HEK293T (cell line): Measurements from ENCODE around the gene GRAMD4.

Experiments used
- CTCF ChIA-PET: fragments of 350-600 bp; formaldehyde crosslinking; extraction: SDS; loops from one replicate; lab custom pipeline; 2021; ENCODE audit warnings: antibody characterized with exemption, inconsistent platforms; lab: Yijun Ruan, JAX
- POLR2A ChIA-PET: fragments of 350-600 bp; formaldehyde crosslinking; extraction: SDS; loops from one replicate; lab custom pipeline; 2020; ENCODE audit warnings: antibody characterized with exemption, inconsistent platforms; lab: Yijun Ruan, JAX
- DNase-seq: peaks from one replicate; pipeline ENCODE4 v3.0.0; 2012; ENCODE audit warnings: mixed read lengths; ENCODE audit errors: extremely low spot score
- ARNT ChIP-seq: fragments of 450-650 bp; IDR thresholded peaks from 2 replicates; pipeline ENCODE4 v1.6.1; 2017; ENCODE audit warnings: mild to moderate bottlenecking
- BHLHE40 ChIP-seq: fragments of 450-650 bp; IDR thresholded peaks from 2 replicates; pipeline ENCODE4 v1.6.1; 2016; ENCODE audit warnings: mild to moderate bottlenecking, moderate library complexity, borderline replicate concordance
- CTBP1 ChIP-seq: fragments of 450-650 bp; IDR thresholded peaks from 2 replicates; pipeline ENCODE4 v1.6.1; 2016; ENCODE audit warnings: borderline replicate concordance
- ELF4 ChIP-seq: fragments of 450-650 bp; IDR thresholded peaks from 2 replicates; pipeline ENCODE4 v1.6.1; 2017; ENCODE audit warnings: antibody characterized with exemption
- FOXA1 ChIP-seq: fragments of 450-650 bp; IDR thresholded peaks from 2 replicates; pipeline ENCODE4 v1.6.1; 2016; ENCODE audit warnings: mild to moderate bottlenecking
- FOXK2 ChIP-seq: fragments of 450-650 bp; IDR thresholded peaks from 2 replicates; pipeline ENCODE4 v1.6.1; 2016; ENCODE audit warnings: mild to moderate bottlenecking
- FOXM1 ChIP-seq: fragments of 450-650 bp; IDR thresholded peaks from 2 replicates; pipeline ENCODE4 v1.6.1; 2017; ENCODE audit warnings: mild to moderate bottlenecking, borderline replicate concordance
- HDGF ChIP-seq: fragments of 450-650 bp; IDR thresholded peaks from 2 replicates; pipeline ENCODE4 v1.6.1; 2017; ENCODE audit warnings: antibody characterized with exemption, borderline replicate concordance
- L3MBTL2 ChIP-seq: fragments of 450-650 bp; conservative IDR thresholded peaks from 2 replicates; pipeline ENCODE4 v1.6.1; 2016; ENCODE audit warnings: mild to moderate bottlenecking
- LEF1 ChIP-seq: fragments of 450-650 bp; IDR thresholded peaks from 2 replicates; pipeline ENCODE4 v1.6.1; 2017; ENCODE audit warnings: mild to moderate bottlenecking, borderline replicate concordance
- NFRKB ChIP-seq: fragments of 450-650 bp; IDR thresholded peaks from 2 replicates; pipeline ENCODE4 v1.6.1; 2016; ENCODE audit warnings: mild to moderate bottlenecking, moderate library complexity
- PKNOX1 ChIP-seq: fragments of 450-650 bp; IDR thresholded peaks from 2 replicates; pipeline ENCODE4 v1.6.1; 2016
- SP1 ChIP-seq: fragments of 450-650 bp; IDR thresholded peaks from 2 replicates; pipeline ENCODE4 v1.6.1; 2017
- SUZ12 ChIP-seq: fragments of 450-650 bp; IDR thresholded peaks from 2 replicates; pipeline ENCODE4 v1.6.1; 2016; ENCODE audit warnings: mild to moderate bottlenecking
- TARDBP ChIP-seq: fragments of 450-650 bp; IDR thresholded peaks from 2 replicates; pipeline ENCODE4 v1.6.1; 2016
- ZNF384 ChIP-seq: fragments of 450-650 bp; IDR thresholded peaks from 2 replicates; pipeline ENCODE4 v1.6.1; 2016

The GRAMD4 gene

GRCh38 chr22:46696229-46696518, 76.0 kb downstream of the GRAMD4 start:
- POLR2A ChIA-PET: no interaction called here
- DNase-seq: no peak
- no peak for TF ChIP-seq CTBP1
- TF ChIP-seq ARNT: no peak
- TF ChIP-seq FOXA1: no peak
- TF ChIP-seq ELF4: no peak
- TF ChIP-seq L3MBTL2: no peak
- TF ChIP-seq SP1: no peak
- TF ChIP-seq PKNOX1: no peak
- TF ChIP-seq NFRKB: no peak
- TF ChIP-seq TARDBP: no peak
- TF ChIP-seq FOXK2: no peak
- TF ChIP-seq HDGF: no peak
- TF ChIP-seq FOXM1: no peak
- TF ChIP-seq SUZ12: no peak
- TF ChIP-seq ZNF384: no peak
- no peak for TF ChIP-seq LEF1
- TF ChIP-seq BHLHE40: no peak
- CTCF ChIA-PET: no interaction called here

- DNase-seq: no peak
- ChIA-PET POLR2A (no interaction called here), CTCF (no interaction called here)
- TF ChIP-seq TARDBP (no peak), FOXK2 (no peak), ELF4 (no peak), SP1 (no peak)
Measured at GRCh38 chr22:46696614-46697013, 76.4 kb downstream of the GRAMD4 start.

GRCh38 chr22:46697811-46698515, 77.8 kb downstream of the GRAMD4 start:
- ChIA-PET CTCF (no interaction called here), POLR2A (no interaction called here)
- DNase-seq: no peak
- TF ChIP-seq HDGF: no peak
- no peak for TF ChIP-seq CTBP1
- no peak for TF ChIP-seq L3MBTL2
- no peak for TF ChIP-seq ARNT
- no peak for TF ChIP-seq LEF1

- TF ChIP-seq ELF4 (no peak), ARNT (no peak), FOXK2 (no peak), L3MBTL2 (no peak), BHLHE40 (no peak), LEF1 (no peak), FOXM1 (no peak), FOXA1 (no peak), CTBP1 (no peak), SUZ12 (no peak), SP1 (no peak), TARDBP (no peak)
- ChIA-PET POLR2A (no interaction called here), CTCF (interaction anchor here (0.6 kb wide), 1 partner anchor 17 kb away, joined by 6 read pairs; no protein-coding TSS in a partner anchor)
- no peak for DNase-seq
Measured at GRCh38 chr22:46699091-46699490, 78.9 kb downstream of the GRAMD4 start.

- no peak for DNase-seq
- ChIA-PET POLR2A (no interaction called here), CTCF (no interaction called here)
- TF ChIP-seq TARDBP: no peak
Measured at GRCh38 chr22:46701262-46701661, 81.1 kb downstream of the GRAMD4 start.

GRCh38 chr22:46703171-46703995, 83.2 kb downstream of the GRAMD4 start:
- CTCF ChIA-PET: no interaction called here
- TF ChIP-seq SUZ12: no peak
- no peak for TF ChIP-seq ELF4
- no peak for TF ChIP-seq FOXA1
- TF ChIP-seq FOXK2: no peak
- no peak for TF ChIP-seq CTBP1
- TF ChIP-seq HDGF: no peak
- no peak for DNase-seq
- POLR2A ChIA-PET: no interaction called here

GRCh38 chr22:46703996-46704370, 83.8 kb downstream of the GRAMD4 start:
- TF ChIP-seq SP1: no peak
- TF ChIP-seq BHLHE40: no peak
- no peak for TF ChIP-seq TARDBP
- no peak for TF ChIP-seq LEF1
- CTCF ChIA-PET: no interaction called here
- DNase-seq: no peak
- POLR2A ChIA-PET: no interaction called here

- no peak for TF ChIP-seq FOXM1
- no peak for TF ChIP-seq ELF4
- no peak for TF ChIP-seq SP1
- no peak for TF ChIP-seq HDGF
- TF ChIP-seq FOXK2: no peak
- TF ChIP-seq ARNT: no peak
- TF ChIP-seq FOXA1: no peak
- DNase-seq: no peak
- ChIA-PET POLR2A (no interaction called here), CTCF (no interaction called here)
Measured at GRCh38 chr22:46706060-46706459, 85.9 kb downstream of the GRAMD4 start.
